LNCaP clone FGC (cell line): ENCODE results near the gene TRPM6.

Experiments
- DNase-seq: peaks from one replicate; pipeline ENCODE4 v3.0.0-alpha.2; 2011; ENCODE audit warnings: low read depth
- H3K4me3 ChIP-seq: 2 replicates; pipeline ENCODE4 v1.5.1; 2011; ENCODE audit warnings: mild to moderate bottlenecking, low read depth, low read length, control low read depth
- TF ChIP-seq, protein P1 (sequence below): IDR thresholded peaks from 2 replicates; pipeline ENCODE4 v1.5.1; 2012; ENCODE audit warnings: mild to moderate bottlenecking; ENCODE audit not compliant: control insufficient read depth, insufficient read depth; ENCODE audit errors: extremely low read depth

The TRPM6 gene

DNA sequence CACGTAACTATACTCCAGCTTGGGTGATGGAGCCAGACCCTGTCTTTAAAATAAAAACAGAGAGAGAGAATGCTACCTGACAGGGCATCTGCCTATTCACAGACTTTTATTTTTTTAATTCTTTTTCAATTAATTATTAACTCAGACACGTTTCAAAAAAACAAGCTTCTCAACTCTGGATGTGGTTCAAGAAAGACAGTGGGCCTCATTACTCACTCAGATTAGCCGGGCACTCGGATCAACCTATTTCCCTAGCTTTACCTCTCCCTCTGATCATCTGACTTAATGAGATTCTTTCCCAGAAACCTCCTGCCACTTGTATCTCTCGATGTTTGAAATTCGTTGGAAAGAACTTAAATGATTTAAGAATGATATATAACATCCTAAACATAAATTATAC is 134.1 kb downstream of the TRPM6 start:
- no peak for DNase-seq
- no peak overlapping the region for H3K4me3 ChIP-seq
- TF ChIP-seq, protein P1, sequence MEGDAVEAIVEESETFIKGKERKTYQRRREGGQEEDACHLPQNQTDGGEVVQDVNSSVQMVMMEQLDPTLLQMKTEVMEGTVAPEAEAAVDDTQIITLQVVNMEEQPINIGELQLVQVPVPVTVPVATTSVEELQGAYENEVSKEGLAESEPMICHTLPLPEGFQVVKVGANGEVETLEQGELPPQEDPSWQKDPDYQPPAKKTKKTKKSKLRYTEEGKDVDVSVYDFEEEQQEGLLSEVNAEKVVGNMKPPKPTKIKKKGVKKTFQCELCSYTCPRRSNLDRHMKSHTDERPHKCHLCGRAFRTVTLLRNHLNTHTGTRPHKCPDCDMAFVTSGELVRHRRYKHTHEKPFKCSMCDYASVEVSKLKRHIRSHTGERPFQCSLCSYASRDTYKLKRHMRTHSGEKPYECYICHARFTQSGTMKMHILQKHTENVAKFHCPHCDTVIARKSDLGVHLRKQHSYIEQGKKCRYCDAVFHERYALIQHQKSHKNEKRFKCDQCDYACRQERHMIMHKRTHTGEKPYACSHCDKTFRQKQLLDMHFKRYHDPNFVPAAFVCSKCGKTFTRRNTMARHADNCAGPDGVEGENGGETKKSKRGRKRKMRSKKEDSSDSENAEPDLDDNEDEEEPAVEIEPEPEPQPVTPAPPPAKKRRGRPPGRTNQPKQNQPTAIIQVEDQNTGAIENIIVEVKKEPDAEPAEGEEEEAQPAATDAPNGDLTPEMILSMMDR: no peak

DNA sequence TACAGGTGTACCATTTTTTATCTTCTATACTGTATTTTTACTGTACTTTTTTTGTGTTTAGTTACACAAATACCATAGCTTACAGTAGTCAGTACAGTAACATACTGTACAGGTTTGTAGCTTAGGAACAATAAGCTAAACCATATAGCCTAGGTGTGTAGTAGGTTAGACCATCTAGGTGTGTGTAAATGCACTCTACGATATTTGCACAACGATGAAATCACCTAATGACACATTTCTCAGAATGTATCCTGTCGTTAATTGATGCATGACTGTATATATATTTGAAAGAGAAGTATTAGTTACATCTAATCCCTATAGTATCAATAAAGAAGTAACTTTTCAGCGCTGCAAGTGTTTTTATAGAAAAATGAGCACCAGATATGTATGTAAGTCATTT is 138.8 kb downstream of the TRPM6 start:
- TF ChIP-seq, protein P1: no peak
- H3K4me3 ChIP-seq: no peak overlapping the region
- DNase-seq: no peak

DNA sequence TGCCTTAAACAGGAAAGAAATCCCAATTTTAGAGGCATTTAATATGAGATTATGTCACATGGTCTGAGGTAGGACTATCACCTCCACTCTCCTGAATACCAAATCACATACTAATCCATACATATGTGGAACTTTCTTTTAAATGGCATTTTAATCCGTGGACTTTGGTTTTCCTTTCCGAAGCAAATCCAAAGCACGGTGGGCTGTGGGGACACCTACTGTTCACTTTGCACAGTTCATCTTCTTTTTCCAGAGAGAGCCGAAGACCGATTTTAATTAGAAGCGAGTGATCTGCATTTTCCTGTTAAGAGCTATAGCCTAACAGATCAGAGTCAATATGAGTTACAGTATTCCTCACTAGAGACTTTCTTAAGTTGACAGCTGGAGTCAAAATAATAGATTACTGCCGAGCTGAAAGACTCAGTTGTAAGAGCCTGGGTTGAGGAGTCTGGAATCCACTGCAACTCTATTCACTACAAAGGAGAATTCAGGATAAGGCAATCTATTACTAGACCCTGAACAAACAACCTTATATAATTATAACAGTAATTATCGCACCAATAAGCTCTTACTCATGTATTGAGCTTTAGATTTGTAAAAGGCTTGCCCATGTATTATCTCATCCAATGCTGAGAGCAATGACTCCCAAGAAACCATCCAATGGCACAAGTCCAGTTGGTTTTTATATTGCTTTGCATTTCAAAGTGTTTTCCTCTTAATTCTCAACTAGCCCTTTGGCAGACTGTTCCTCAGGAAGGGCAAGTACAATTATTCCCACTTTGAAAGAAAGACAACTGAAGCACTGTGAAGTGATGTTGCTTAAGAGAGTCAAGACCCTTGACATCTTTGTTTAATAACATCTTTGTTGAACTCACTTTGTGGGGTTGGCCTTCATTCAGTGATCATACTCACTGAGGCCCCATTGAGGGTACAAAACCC is 144.7 kb downstream of the TRPM6 start:
- DNase-seq: no peak
- H3K4me3 ChIP-seq: no peak overlapping the region
- TF ChIP-seq, protein P1: peak; percentile 73

DNA sequence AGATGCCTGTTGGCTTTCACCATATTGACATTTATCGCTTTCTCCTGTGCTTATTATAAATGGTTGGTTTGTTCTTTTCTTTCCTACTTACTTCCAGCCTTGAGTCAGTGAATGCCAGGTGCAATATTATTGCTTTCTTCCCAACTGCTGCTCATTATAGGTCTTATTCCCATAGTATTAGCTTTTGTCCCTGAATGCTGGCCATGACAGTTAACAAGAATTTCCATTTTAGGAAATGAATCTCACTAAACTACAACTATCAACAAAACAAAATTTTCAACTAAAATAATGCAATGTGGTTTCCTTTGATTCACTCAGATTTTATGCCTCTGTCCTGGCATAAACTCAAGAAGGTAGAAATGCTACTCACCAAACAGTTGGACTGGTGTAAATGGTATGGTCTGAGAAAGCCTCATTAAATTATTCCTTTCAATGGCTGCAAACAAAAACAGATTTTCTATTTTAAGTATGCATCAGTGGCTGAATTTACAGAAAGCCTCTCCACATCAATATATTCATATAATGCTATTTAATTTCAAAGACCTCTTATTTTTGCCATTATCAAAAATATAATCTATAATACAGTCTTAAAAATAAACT is 145.4 kb downstream of the TRPM6 start:
- TF ChIP-seq, protein P1: no peak
- no peak overlapping the region for H3K4me3 ChIP-seq
- DNase-seq: no peak

DNA sequence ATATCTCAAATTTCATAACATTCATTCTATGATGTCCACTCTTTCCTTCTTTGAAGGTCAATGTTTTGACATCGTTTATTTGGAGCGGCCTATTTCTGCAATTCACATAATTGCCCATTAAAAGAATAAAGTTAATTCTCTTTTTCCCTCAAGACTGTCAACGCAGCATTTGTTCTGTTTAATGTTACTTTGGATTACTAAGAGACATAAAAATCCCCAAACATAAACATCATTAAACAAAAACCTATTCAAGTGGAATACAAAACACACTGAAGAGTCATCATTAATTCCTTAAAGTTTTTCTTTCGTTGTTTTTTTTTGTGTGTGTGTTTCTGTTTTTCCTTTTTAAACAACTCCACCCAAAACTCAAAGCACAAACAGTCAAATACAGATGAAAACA is 151.1 kb downstream of the TRPM6 start:
- no peak overlapping the region for H3K4me3 ChIP-seq
- no peak for DNase-seq
- TF ChIP-seq, protein P1: no peak

DNA sequence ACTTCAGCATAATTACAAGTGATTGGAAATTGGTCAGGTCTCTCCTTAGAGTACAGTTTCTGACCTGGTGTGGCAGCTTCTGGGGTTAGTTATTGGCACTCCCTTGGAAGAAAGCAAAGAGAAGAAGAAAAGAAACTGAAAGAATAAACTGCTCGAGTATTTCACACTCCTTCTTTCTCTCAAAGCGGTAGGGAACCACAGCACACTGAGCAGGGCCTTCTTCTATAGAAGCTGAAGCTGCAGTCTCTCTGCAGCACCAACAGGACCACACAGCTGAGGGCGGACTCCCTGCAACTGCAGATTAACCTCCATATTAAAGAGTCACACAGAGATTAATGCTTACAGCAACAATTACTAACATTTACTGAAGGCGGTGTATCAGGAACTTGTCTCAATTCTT is 152.0 kb downstream of the TRPM6 start:
- DNase-seq: no peak
- TF ChIP-seq, protein P1: no peak
- no peak overlapping the region for H3K4me3 ChIP-seq
